Right lobe of liver (tissue), 4 donors: ENCODE measurements around the gene PTK7.

Experiments
- CTCF ChIP-seq, 4 donors: fragments of 200-600 bp in 3 of 4; fragments of 450-650 bp in 1 of 4; IDR thresholded peaks; one replicate each; pipeline versions ENCODE4 v1.5.1 to v1.8.0; 2016 to 2022; ENCODE audit warnings: antibody characterized with exemption in 4 of 4, mild to moderate bottlenecking in 2 of 4
- POLR2A ChIP-seq: fragments of 450-650 bp; IDR thresholded peaks from one replicate; pipeline ENCODE4 v1.6.1; 2017; ENCODE audit warnings: antibody characterized with exemption, mild to moderate bottlenecking
- donor health status: DM: no; HTN: no; CAD: no.
- donor health status: DM: no; HTN: no; CAD: no.
- donor health status: DM: no; HTN: yes; CAD: no.

GRCh38 chr6:43119482-43119881 lies 43.4 kb downstream of the PTK7 start:
- TF ChIP-seq CTCF (IDR thresholded peaks at IDR 0.05) (no peak), POLR2A (no peak)
